NCI-H2171 treated with DMSO at 0.1 percent for 48 hours (cell line): ENCODE measurements around the gene COBL.
A peak's percentile ranks its signal among the peaks of the same experiment; 100 is the strongest.

Experiments
- DNase-seq: peaks from one replicate; lab custom pipeline; 2025; lab: John Stamatoyannopoulos, UW

The COBL gene

DNA sequence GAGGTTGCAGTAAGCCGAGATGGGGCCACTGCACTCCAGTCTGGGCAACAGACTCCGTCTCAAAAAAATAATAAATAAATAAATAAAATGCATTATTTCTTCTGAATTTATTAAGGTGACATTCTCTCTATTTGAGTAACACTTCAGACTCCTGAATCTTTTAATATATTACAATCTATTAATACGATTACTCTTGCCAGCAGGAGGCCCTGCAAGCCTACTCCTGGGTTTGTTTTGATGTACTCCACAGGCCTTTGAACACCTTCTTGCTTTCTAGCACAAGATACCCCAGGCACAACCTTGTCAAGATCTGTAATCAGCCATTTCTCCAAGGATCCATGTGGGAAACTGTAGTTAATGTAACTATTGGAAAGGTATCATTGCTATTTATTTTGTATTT is 63.5 kb downstream of the COBL start:
- DNase-seq = peak; percentile 14

GRCh38 chr7:51251290-51251689 is 65.3 kb downstream of the COBL start:
- DNase-seq = no peak

GRCh38 chr7:51250512-51250911 is 66.1 kb downstream of the COBL start:
- no peak for DNase-seq

GRCh38 chr7:51249991-51250390 is 66.6 kb downstream of the COBL start:
- no peak for DNase-seq

DNA sequence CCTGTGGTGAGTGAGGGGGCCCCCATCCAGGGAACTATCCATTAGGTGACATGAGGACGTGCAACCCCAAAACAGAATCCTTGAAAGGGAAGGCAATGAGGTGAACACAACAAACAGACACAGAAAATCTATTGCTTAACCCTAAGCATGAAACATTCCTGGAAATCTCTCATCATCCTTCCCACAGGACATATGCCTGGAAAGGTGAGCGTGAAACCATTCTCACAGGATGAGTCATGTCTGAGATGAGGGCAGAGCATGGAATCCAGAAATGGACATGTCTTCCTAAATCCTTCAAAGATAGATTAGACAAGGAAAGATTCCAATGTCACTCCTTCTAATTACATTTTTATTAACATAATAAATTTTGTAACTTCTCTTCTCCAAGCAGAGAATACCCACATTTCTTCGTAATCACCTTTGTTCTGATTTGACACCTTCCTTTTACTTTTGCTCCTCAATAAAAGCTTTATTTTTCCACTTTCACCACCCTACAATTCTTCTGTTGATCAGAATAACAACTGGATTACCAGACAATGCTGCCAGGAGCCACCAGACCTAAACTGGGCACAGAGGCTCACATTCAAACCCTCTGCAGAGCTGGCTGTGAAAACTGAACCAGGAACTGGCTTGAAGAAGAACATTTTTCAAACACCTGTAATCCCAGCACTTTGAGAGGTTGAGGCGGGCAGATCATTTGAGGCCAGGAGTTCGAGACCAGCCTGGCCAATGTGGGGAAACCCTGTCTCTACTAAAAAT is 67.2 kb downstream of the COBL start:
- no peak for DNase-seq

DNA sequence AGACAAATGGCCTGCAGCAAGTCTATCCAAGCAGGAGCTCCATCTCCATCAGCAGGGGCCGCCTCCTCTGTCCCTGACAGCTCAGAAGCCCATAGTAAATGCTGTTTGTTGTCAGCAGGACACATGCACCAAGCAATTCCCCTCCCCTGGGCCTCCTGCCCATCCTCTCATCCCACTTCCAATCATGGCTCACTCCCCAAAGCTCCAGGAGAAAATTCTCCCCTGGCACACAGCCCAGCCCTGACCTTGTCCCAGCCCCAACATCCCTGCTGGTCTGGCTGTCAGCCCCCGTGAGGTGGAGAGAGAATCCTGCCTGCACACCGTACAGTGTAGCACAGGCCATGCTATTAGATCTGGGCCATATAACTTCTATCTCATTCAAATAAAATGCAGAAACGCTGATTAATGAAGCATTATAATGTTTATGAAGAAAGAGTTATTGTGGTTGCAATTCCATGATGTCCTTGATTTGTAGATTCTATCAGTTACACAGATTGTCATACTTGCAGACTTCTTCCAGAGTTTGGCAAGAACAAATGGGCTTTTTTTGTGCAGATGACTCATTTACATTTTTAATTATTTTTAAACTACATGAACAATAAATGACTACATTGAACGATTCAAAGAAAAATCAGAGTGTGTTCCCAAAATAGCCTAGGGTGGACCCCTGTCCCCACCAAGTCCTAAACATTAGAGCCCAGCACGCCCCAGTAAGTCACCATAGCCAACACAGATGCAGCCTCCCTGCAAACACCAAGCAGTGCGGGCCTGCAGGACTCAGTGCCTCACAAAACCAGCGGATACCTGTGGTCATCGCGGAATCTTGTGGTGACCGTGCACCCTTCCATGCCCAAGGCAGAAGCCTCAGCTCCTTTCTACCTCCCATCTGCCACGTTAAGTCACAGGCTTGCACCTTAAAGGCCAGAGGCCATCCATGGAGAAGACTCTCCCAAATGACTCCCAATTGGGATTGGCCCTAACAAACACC is 70.1 kb downstream of the COBL start:
- DNase-seq = no peak

DNA sequence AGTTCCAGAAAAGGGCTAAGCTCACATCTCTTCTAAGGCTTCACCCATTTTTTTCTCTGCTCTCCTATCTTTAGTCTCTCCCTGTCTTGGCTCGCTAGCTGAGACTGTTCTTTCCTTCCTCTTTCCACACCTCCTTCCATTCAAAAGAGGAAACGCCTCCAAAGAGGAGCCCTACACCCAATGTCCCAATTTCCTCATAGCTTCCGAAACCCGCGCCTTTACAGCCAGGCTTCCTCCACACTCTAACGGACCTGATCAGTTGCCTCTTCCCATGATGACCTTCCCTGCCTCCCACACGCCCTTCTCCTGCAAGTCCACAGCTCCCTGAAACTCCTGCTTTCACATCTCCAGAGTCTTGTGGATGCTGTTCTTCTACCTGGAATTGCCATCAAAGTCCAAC is 71.7 kb downstream of the COBL start:
- DNase-seq = no peak

GRCh38 chr7:51244053-51244452 is 72.6 kb downstream of the COBL start:
- DNase-seq = no peak

GRCh38 chr7:51243631-51244030 is 73.0 kb downstream of the COBL start:
- no peak for DNase-seq

DNA sequence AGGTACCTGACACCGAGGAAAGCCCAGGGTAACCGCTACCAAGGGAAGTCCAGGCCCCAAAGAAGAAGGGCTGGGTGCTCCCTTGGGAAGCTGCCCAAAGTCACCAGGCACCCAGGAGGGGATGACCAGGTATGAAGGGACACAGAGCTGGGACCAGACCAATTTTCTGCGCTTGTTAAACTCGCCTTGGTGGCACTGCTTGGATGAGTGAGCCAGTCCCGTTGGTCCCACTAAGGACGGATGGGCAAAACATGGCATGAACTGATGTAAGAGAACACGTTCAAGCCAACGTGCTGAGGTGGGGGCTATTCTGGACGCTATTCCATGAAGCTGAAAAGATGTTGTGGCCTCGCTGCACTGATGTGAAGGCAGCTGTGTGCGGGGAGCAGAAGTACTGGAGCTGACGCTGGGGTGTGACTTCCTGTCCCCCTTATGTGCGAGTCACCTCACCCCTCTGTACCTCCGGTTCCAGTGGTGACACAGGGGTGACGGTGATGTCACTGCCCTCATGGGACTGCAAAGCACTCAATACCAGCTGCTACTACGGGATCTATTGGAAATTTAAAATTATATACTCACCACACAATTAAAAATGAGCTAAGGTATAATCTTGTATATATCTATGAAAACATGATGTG is 73.6 kb downstream of the COBL start:
- no peak for DNase-seq

DNA sequence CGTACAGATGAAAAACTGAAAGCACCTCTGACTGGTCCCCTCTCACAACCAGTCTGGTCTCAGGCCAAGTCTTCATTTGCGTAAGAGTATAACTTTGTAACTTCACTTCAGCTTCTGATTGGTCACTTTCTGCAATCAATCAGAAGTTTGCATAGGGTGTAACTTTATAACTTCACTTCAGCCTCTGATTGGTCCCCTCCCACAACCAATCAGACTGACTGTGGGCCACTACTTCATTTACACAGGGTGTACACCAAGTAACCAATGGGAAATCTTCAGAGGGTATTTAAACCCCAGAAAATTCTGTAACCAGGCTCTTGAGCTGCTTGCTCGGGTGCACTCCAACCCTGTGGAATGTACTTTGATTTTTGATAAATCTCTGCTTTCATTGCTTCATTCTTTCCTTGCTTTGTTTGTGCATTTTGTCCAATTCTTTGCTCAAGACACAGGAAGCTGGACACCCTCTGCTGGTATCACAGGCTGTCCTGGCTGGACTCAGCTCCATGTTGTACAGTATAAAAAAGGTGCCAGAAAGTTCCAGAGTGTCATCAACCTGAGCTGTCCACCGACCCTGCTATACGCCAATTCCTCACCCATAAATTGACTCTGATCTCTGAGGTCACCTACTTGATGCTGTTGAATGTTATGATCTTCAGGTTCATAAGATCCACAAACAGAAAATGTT is 74.5 kb downstream of the COBL start:
- no peak for DNase-seq

- no peak for DNase-seq
Measured at GRCh38 chr7:51240868-51241267, 75.7 kb downstream of the COBL start.

DNA sequence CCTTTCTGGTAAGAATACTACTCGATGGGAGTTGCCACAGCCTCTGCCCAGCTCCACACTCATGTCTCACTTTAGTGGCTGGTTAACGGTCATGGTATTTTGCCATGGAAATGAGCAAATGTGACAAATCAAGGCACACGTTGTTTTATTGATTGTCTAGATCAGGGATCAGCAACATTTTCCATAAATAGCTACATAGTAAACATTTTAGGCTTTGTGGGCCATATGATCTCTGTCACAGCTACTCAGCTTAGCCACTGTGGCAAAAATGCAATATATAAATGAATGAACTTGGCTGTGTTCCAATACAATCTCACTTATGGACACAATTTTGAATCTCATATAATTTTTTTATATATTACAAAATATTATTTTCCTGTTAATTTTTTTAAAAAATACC is 76.9 kb downstream of the COBL start:
- no peak for DNase-seq

- no peak for DNase-seq
Measured at GRCh38 chr7:51238981-51239495, 77.6 kb downstream of the COBL start.

DNA sequence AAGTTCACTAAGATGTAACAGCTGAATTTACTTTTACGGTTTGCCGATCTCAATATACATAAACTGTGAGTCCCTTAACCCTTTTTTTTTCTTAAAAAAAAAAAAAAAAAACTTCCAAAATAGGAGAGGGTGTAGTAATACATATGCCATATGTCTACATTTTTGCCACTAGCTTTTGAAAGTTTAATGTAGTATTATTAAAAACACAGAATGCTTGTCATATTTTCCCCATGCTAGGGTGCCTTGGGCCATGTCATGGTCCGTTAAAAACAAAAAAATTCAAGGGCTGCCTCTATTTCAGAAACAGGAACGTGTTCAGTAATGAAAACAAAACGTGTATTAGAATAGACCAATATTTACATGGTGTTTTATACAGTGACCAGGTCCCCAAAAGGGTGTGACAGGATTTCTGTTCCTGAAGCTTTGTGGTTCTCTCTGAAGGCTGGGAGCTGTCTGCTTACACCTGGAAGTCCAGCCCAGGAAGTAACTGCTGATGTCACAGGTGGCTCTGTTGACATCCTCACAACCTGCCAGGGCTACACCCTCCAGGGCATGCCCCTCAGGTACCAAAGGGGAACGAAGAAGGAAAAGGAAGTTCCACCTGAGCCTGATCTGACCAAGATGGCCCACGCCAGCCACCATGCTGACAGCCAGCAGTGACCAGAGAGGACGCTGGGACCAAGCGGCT is 79.0 kb downstream of the COBL start:
- DNase-seq = peak; percentile 35

DNA sequence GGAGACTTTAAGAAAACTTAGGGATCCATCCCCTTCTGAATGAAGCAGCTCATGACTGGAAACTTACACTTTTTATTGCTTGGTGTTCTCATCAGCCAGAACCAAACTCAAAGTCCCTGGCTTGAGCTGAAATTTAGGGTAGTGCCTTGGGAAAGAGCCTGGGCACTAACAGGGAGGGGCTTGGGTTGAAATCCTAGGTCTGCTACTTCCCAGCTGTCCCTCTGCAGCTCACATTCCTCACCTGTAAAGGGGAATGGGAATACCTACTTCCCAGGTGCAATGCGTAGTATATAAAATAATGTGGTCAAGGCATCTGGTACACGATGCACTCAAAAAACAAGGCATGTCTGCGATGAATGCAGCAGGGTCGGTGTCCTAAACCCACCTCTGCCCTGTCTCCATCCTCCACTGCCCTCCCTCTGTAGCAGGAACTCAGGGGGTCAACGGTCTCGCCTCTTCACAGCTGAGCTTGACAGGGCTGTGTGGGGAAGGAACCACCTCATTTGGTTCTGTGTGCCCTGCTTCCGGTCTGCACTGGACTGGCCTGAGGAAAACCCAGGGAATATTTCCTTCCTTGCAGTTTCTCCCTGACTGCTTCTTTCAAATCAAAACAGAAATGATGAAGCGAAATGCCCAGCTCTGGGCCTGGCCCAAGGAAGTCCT is 80.0 kb downstream of the COBL start:
- no peak for DNase-seq

DNA sequence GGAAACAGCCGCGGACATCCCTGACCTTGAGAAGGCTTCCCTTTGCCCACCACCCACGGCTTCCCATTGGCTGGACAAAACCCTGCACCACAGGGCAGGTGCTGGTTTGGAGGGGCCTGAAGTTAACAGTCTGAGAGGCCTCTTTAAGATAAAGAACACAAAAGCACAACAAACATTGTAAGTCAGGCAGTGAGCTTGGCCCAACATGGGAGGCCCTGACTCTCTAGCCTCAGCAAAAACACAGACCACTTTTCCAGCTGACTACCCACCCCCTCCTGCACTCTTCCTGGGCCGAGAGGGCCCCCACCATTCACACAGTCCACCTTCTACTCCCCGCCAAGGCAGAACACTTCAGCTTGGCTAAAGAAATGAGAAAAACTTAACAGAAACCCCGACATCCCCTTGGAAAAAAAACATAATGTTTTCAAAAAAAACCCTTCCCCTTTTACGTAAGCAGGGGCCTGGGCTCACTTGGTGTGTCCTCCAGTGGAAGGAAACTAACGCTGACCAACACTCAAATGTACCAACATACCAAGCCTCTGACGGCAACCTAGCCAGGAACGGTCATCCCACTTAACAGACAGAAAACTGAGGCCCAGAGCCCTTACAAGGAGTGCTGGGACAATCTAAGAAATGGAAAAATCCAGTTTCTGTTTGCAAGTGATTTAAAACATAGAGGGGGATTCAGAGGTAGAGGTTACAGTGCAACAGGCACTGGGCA is 80.9 kb downstream of the COBL start:
- no peak for DNase-seq

GRCh38 chr7:51234609-51235308 is 81.8 kb downstream of the COBL start:
- DNase-seq = no peak

DNA sequence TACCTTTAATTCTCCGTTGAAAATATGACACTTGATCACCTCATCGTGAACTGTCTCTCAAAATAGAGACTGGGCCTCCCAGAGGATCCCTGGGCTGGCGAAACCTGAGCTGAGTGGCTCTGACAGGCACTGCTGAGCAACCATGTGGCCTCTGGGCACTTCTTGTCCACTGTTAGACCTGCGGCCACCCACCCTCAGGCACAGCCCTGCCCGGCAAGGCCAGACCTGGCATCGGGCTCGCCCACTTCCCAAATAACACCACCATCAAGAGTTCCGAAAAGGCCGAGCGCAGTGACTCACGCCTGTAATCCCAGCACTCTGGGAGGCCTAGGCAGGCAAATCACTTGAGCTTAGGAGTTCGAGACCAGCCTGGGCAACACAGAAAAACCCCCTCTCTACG is 82.5 kb downstream of the COBL start:
- peak; percentile 17 for DNase-seq
